ENCODE results near the gene NFX1. TPM values are rescaled to one million over a fixed set of nuclear protein-coding genes. Genes with fewer than 3 reads are reported as not detected.

NFX1 gene
- total RNA-seq, 2 donors from 2014 or later, result 23.7 to 29.1 TPM

GRCh38 chr9:33320230-33320567, 29.9 kb downstream of the NFX1 start:
- no peaks in the 10 kb centered on the region for H3K4me1 ChIP-seq
- H3K36me3 ChIP-seq, result peaks cover 79% of the 10 kb centered on the region
- H3K4me3 ChIP-seq, result no peak overlapping the region
- DNase-seq (ENCODE audit: low spot score), result no peak
- TF ChIP-seq, protein P1, sequence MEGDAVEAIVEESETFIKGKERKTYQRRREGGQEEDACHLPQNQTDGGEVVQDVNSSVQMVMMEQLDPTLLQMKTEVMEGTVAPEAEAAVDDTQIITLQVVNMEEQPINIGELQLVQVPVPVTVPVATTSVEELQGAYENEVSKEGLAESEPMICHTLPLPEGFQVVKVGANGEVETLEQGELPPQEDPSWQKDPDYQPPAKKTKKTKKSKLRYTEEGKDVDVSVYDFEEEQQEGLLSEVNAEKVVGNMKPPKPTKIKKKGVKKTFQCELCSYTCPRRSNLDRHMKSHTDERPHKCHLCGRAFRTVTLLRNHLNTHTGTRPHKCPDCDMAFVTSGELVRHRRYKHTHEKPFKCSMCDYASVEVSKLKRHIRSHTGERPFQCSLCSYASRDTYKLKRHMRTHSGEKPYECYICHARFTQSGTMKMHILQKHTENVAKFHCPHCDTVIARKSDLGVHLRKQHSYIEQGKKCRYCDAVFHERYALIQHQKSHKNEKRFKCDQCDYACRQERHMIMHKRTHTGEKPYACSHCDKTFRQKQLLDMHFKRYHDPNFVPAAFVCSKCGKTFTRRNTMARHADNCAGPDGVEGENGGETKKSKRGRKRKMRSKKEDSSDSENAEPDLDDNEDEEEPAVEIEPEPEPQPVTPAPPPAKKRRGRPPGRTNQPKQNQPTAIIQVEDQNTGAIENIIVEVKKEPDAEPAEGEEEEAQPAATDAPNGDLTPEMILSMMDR (IDR thresholded peaks at IDR 0.05), result no peak
- no peaks in the 10 kb centered on the region for H3K27me3 ChIP-seq
- H3K27ac ChIP-seq, result peak overlapping the region in 1 of 2 donors; percentile 34
- no peaks in the 10 kb centered on the region for H3K9me3 ChIP-seq

DNA sequence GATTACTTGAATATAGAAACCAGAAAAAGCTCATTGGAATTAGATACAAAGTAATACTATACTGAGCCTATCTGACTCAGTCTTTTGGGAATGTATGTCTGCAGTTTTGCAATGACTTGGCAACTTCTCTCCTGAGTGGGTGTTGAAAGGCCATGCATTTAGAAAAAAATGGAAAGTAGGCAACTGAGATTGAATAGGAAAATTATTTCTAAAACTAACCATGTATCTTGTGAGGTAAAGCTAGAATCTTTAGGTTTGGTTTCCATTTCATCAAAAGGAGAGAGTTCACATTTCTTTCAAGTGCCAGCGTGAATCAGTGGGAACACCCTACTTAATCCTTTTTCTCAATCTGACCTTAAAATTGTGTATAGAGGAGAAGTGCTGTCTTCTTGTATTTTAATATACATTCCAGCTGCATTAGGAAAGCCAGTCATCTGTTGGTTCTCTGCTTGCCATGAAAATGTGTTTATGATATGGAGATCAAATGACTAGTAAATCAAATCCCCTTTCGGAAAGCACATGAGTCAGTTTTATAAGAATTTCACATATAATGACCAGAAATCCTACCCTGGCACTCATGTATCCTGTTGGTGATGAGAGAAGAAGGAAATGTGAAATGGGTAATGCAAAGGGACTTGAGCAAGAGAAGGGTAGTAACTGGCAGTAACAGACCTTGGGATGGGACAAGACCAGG, 30.4 kb downstream of the NFX1 start:
- Histone ChIP-seq H3K36me3 (peaks cover 76% of the 10 kb centered on the region), H3K4me1 (no peaks in the 10 kb centered on the region), H3K4me3 (no peak overlapping the region), H3K9me3 (no peaks in the 10 kb centered on the region), H3K27ac (peak overlapping the region in 1 of 2 donors; percentile 34), H3K27me3 (no peaks in the 10 kb centered on the region)
- no peak for DNase-seq (ENCODE audit: low spot score)
- TF ChIP-seq, protein P1 (IDR thresholded peaks at IDR 0.05), result no peak

- peak overlapping the region; percentile 44 to 54 for H3K27ac ChIP-seq
- peak; percentile 60 for DNase-seq (ENCODE audit: low spot score)
- H3K9me3 ChIP-seq, result no peaks in the 10 kb centered on the region
- peaks cover 0 to 19% of the 10 kb centered on the region in 2 donors for H3K4me1 ChIP-seq
- H3K4me3 ChIP-seq, result no peak overlapping the region
- no peaks in the 10 kb centered on the region for H3K27me3 ChIP-seq
- TF ChIP-seq, protein P1 (IDR thresholded peaks at IDR 0.05), result no peak
- H3K36me3 ChIP-seq, result peaks cover 68% of the 10 kb centered on the region
Measured at GRCh38 chr9:33329117-33329563, 38.8 kb downstream of the NFX1 start.

GRCh38 chr9:33329979-33330378, 39.7 kb downstream of the NFX1 start:
- Histone ChIP-seq H3K4me1 (peaks cover 0 to 19% of the 10 kb centered on the region in 2 donors), H3K9me3 (no peaks in the 10 kb centered on the region), H3K27me3 (no peaks in the 10 kb centered on the region), H3K27ac (peak overlapping the region; percentile 44 to 54), H3K4me3 (no peak overlapping the region), H3K36me3 (peaks cover 61% of the 10 kb centered on the region)
- TF ChIP-seq, protein P1 (IDR thresholded peaks at IDR 0.05), result no peak
- DNase-seq (ENCODE audit: low spot score), result no peak

- TF ChIP-seq, protein P1 (IDR thresholded peaks at IDR 0.05), result no peak
- H3K36me3 ChIP-seq, result peaks cover 65% of the 10 kb centered on the region
- no peaks in the 10 kb centered on the region for H3K27me3 ChIP-seq
Measured at GRCh38 chr9:33331377-33331891, 41.1 kb downstream of the NFX1 start.

More at GRCh38 chr9:33331377-33331891, 41.1 kb downstream of the NFX1 start:
- no peak overlapping the region for H3K4me3 ChIP-seq
- no peak for DNase-seq (ENCODE audit: low spot score)
- peaks cover 0 to 19% of the 10 kb centered on the region in 2 donors for H3K4me1 ChIP-seq
- H3K27ac ChIP-seq, result no peak overlapping the region
- H3K9me3 ChIP-seq, result no peaks in the 10 kb centered on the region
